Measurements from ENCODE around the gene SYT7.

Gene SYT7

GRCh38 chr11:61516191-61516590 is 64.7 kb downstream of the SYT7 start:
- no peaks in the 10 kb centered on the region for H3K9me3 ChIP-seq (ENCODE audit: control insufficient read depth, insufficient read depth, low read length)
- no peak overlapping the region for H3K27ac ChIP-seq (ENCODE audit: low read length)
- H3K36me3 ChIP-seq (ENCODE audit: control insufficient read depth, insufficient read depth, low read length), result no peaks in the 10 kb centered on the region
- peaks cover 21% of the 10 kb centered on the region for H3K4me1 ChIP-seq (ENCODE audit: control insufficient read depth, insufficient read depth, low read length)
- H3K27me3 ChIP-seq (ENCODE audit: control insufficient read depth, insufficient read depth, low read length), result no peaks in the 10 kb centered on the region
- no CpG with 5 or more reads among the region's 22 CpGs for WGBS (ENCODE audit: insufficient coverage, insufficient read length)
- H3K4me3 ChIP-seq (ENCODE audit: low read length), result no peak overlapping the region
- no peak for DNase-seq (ENCODE audit: low read depth, low spot score)

- Histone ChIP-seq H3K27ac (ENCODE audit: low read length) (no peak overlapping the region), H3K9me3 (ENCODE audit: control insufficient read depth, insufficient read depth, low read length) (no peaks in the 10 kb centered on the region), H3K27me3 (ENCODE audit: control insufficient read depth, insufficient read depth, low read length) (peaks cover under 1% of the 10 kb centered on the region; the same call in 1 of the 2 replicates), H3K4me3 (ENCODE audit: low read length) (no peak overlapping the region), H3K4me1 (ENCODE audit: control insufficient read depth, insufficient read depth, low read length) (peaks cover 21% of the 10 kb centered on the region), H3K36me3 (ENCODE audit: control insufficient read depth, insufficient read depth, low read length) (no peaks in the 10 kb centered on the region)
- no peak for DNase-seq (ENCODE audit: low read depth, low spot score)
- no CpG with 5 or more reads among the region's 10 CpGs for WGBS (ENCODE audit: insufficient coverage, insufficient read length)
Measured at GRCh38 chr11:61515686-61516085, 65.2 kb downstream of the SYT7 start.

- peaks cover 10% of the 10 kb centered on the region; the same call in 1 of the 2 replicates for H3K27me3 ChIP-seq (ENCODE audit: control insufficient read depth, insufficient read depth, low read length)
- no peak for DNase-seq (ENCODE audit: low read depth, low spot score)
- H3K4me1 ChIP-seq (ENCODE audit: control insufficient read depth, insufficient read depth, low read length), result peaks cover 21% of the 10 kb centered on the region
- H3K4me3 ChIP-seq (ENCODE audit: low read length), result no peak overlapping the region
- H3K36me3 ChIP-seq (ENCODE audit: control insufficient read depth, insufficient read depth, low read length), result no peaks in the 10 kb centered on the region
- WGBS (ENCODE audit: insufficient coverage, insufficient read length), result no CpG with 5 or more reads among the region's 11 CpGs
- H3K9me3 ChIP-seq (ENCODE audit: control insufficient read depth, insufficient read depth, low read length), result no peaks in the 10 kb centered on the region
- no peak overlapping the region for H3K27ac ChIP-seq (ENCODE audit: low read length)
Measured at GRCh38 chr11:61514050-61514917, 66.6 kb downstream of the SYT7 start.

DNA sequence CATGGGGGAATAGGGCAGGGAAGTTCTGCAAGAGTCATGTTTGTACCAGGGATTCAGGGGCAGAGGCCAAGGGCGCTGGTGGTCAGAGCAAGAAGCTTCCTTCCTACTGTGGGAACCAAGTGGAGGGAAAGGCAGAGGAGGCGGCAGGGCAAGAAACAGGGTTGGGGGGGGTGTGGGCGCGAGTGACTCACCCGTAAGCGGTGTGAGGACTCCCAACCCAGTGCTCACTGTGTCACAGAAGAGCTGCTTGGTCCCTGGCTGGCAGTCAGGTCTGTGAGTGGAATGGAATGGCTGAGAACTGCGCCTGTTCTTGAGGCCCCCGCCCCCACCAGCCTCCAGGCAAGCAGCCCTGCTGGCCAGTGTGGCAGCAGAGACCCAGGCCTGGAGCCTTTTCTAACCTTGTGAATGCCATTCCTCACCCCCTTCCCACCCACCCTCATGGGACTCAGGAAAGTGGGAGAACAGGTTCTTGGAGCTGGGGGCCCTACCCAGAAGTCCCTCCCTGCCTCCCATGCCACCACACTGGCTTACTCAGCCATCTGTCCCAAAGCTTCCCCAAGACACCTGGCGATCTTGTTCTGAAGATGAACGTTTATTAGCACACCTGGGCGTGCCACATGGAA is 67.6 kb downstream of the SYT7 start:
- Histone ChIP-seq H3K4me3 (ENCODE audit: low read length) (no peak overlapping the region), H3K36me3 (ENCODE audit: control insufficient read depth, insufficient read depth, low read length) (no peaks in the 10 kb centered on the region), H3K9me3 (ENCODE audit: control insufficient read depth, insufficient read depth, low read length) (no peaks in the 10 kb centered on the region), H3K27me3 (ENCODE audit: control insufficient read depth, insufficient read depth, low read length) (peaks cover 10% of the 10 kb centered on the region; the same call in 1 of the 2 replicates), H3K27ac (ENCODE audit: low read length) (no peak overlapping the region), H3K4me1 (ENCODE audit: control insufficient read depth, insufficient read depth, low read length) (peaks cover 21% of the 10 kb centered on the region)
- WGBS (ENCODE audit: insufficient coverage, insufficient read length), result no CpG with 5 or more reads among the region's 11 CpGs
- DNase-seq (ENCODE audit: low read depth, low spot score), result no peak

DNA sequence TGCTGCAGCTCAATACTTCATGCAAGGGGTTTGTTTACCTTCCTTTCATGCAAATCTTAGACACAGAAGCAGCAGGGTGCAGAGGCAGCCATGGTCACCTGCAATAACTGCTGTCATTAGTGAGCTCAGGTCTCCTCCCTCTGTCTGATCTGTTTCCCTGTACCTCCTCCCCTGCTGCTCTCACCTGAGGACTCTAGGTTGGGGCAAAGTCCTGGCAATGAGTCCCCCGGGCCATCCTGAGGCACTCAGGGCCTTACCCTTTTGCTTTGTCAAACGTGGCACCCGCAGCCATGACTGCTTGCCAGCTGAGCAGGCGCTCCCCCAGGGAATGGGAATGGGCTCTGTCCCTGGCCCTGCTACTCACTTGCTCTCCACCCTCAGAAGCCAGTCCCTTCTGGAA is 68.4 kb downstream of the SYT7 start:
- no peaks in the 10 kb centered on the region for H3K36me3 ChIP-seq (ENCODE audit: control insufficient read depth, insufficient read depth, low read length)
- DNase-seq (ENCODE audit: low read depth, low spot score), result no peak
- peaks cover 21% of the 10 kb centered on the region for H3K4me1 ChIP-seq (ENCODE audit: control insufficient read depth, insufficient read depth, low read length)
- no CpG with 5 or more reads among the region's 4 CpGs for WGBS (ENCODE audit: insufficient coverage, insufficient read length)
- H3K9me3 ChIP-seq (ENCODE audit: control insufficient read depth, insufficient read depth, low read length), result no peaks in the 10 kb centered on the region
- no peak overlapping the region for H3K4me3 ChIP-seq (ENCODE audit: low read length)
- H3K27me3 ChIP-seq (ENCODE audit: control insufficient read depth, insufficient read depth, low read length), result peaks cover 15% of the 10 kb centered on the region; the same call in 1 of the 2 replicates
- H3K27ac ChIP-seq (ENCODE audit: low read length), result no peak overlapping the region

DNA sequence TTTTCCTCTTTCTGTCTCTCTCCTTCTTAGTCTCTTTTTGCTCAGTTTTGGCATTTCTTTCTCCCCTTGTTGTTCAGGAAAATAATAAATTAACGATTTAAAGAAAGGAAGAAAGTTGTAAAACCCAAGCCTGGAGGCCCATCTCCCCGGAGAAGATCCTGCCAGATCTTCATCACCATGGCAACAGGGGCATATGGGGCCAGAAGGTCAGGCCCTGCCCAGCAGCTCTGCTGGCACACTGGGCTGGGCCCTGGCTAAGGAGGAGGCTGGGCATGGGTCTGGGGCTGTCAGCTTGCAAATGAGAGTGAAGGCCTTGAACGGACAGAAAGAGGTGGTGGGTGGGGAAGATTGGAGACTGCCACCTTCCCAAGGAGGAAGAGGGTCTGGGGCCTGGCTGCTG is 69.5 kb downstream of the SYT7 start:
- Histone ChIP-seq H3K27ac (ENCODE audit: low read length) (no peak overlapping the region), H3K27me3 (ENCODE audit: control insufficient read depth, insufficient read depth, low read length) (peaks cover 19% of the 10 kb centered on the region; the same call in 1 of the 2 replicates)

DNA sequence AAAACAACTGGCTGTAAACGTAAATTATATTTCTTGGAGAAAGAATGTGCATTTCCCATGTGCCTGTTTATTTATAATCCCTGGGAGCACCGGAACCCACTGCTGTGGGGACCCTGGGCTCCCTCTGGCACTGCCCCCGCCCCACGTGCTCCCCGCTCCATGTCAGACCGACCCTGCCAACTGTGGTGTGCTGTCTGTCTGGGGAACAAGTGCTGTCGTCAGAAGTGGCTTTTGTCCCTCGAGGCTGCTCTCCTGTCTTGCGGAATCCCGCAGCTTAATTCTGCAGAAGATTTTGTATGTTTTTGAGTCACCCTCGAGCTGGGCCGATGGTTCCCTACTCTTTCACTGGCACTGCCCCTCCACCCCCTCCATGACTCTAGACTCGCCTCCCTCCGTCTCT is 69.9 kb downstream of the SYT7 start:
- Histone ChIP-seq H3K27me3 (ENCODE audit: control insufficient read depth, insufficient read depth, low read length) (peaks cover 19% of the 10 kb centered on the region; the same call in 1 of the 2 replicates), H3K36me3 (ENCODE audit: control insufficient read depth, insufficient read depth, low read length) (no peaks in the 10 kb centered on the region), H3K4me1 (ENCODE audit: control insufficient read depth, insufficient read depth, low read length) (peaks cover 20% of the 10 kb centered on the region), H3K4me3 (ENCODE audit: low read length) (no peak overlapping the region), H3K27ac (ENCODE audit: low read length) (no peak overlapping the region), H3K9me3 (ENCODE audit: control insufficient read depth, insufficient read depth, low read length) (no peaks in the 10 kb centered on the region)
- DNase-seq (ENCODE audit: low read depth, low spot score), result no peak
- WGBS (ENCODE audit: insufficient coverage, insufficient read length), result no CpG with 5 or more reads among the region's 14 CpGs

More for the DNA sequence above, 69.5 kb downstream of the SYT7 start:
- Histone ChIP-seq H3K36me3 (ENCODE audit: control insufficient read depth, insufficient read depth, low read length) (no peaks in the 10 kb centered on the region), H3K4me3 (ENCODE audit: low read length) (no peak overlapping the region), H3K9me3 (ENCODE audit: control insufficient read depth, insufficient read depth, low read length) (no peaks in the 10 kb centered on the region), H3K4me1 (ENCODE audit: control insufficient read depth, insufficient read depth, low read length) (peaks cover 21% of the 10 kb centered on the region)
- DNase-seq (ENCODE audit: low read depth, low spot score), result no peak
- no CpG with 5 or more reads among the region's 3 CpGs for WGBS (ENCODE audit: insufficient coverage, insufficient read length)

- no peaks in the 10 kb centered on the region for H3K9me3 ChIP-seq (ENCODE audit: control insufficient read depth, insufficient read depth, low read length)
- WGBS (ENCODE audit: insufficient coverage, insufficient read length), result no CpG with 5 or more reads among the region's 16 CpGs
- peaks cover 19% of the 10 kb centered on the region; the same call in 1 of the 2 replicates for H3K27me3 ChIP-seq (ENCODE audit: control insufficient read depth, insufficient read depth, low read length)
- no peaks in the 10 kb centered on the region for H3K36me3 ChIP-seq (ENCODE audit: control insufficient read depth, insufficient read depth, low read length)
- H3K27ac ChIP-seq (ENCODE audit: low read length), result no peak overlapping the region
- no peak for DNase-seq (ENCODE audit: low read depth, low spot score)
- peaks cover 16% of the 10 kb centered on the region for H3K4me1 ChIP-seq (ENCODE audit: control insufficient read depth, insufficient read depth, low read length)
- H3K4me3 ChIP-seq (ENCODE audit: low read length), result no peak overlapping the region
Measured at GRCh38 chr11:61510166-61510919, 70.5 kb downstream of the SYT7 start.

- Histone ChIP-seq H3K4me3 (ENCODE audit: low read length) (peak overlapping the region; percentile 18; the same call in 1 of the 2 replicates), H3K27me3 (ENCODE audit: control insufficient read depth, insufficient read depth, low read length) (peaks cover 19% of the 10 kb centered on the region; the same call in 1 of the 2 replicates), H3K36me3 (ENCODE audit: control insufficient read depth, insufficient read depth, low read length) (no peaks in the 10 kb centered on the region), H3K9me3 (ENCODE audit: control insufficient read depth, insufficient read depth, low read length) (no peaks in the 10 kb centered on the region), H3K4me1 (ENCODE audit: control insufficient read depth, insufficient read depth, low read length) (peaks cover 15% of the 10 kb centered on the region), H3K27ac (ENCODE audit: low read length) (no peak overlapping the region)
- WGBS (ENCODE audit: insufficient coverage, insufficient read length), result no CpG with 5 or more reads among the region's 117 CpGs
- DNase-seq (ENCODE audit: low read depth, low spot score), result no peak
Measured at GRCh38 chr11:61509043-61510029, 71.5 kb downstream of the SYT7 start.
